ENCODE data around the gene ADRM1.

DNA sequence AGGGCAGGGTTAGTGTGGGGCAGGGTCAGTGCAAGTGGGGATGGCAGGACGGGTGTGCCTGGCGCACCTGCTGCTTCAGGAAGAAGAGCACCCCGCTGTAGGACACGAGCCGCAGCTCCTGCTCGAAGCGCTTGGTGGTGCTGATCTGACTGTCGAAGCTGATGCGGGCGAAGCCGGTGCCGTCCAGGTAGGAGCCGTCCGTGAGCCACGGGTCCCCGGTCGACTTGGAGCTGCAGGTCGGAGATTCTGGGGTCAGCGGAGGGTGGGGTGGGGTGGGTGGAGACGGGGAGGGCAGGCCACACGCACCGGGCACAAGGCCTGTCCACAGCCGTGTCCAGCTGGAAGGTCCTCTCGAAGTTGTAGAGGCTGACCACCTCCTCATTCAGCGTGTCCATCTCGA, 10.2 kb downstream of the ADRM1 start:
- TF ChIP-seq CTCF (IDR thresholded peaks at IDR 0.05; ENCODE audit: low read depth, low read length) (no peak), EZH2phosphoT487 (IDR thresholded peaks at IDR 0.05; ENCODE audit: low read depth) (no peak)

Measured in OCI-LY3 (cell line).